ENCODE data around the gene SSU72.
A peak's percentile ranks its signal among the peaks of the same experiment; 100 is the strongest.
"Not testable (repeated sequence)": the region's sequence is repeated elsewhere in the genome, so short reads cannot be mapped to it uniquely, and the experiment has no call there.

The SSU72 gene

GRCh38 chr1:1507305-1507704 lies 67.4 kb downstream of the SSU72 start:
- DNase-seq (ENCODE audit: low read depth, low spot score) = no peak
- in situ Hi-C loops (cut with HindIII; ENCODE audit: low sequenced_read_pairs) = no loop called here
- H3K4me3 ChIP-seq (ENCODE audit: low read depth, low read length) = no peak overlapping the region
- TF ChIP-seq CTCF (IDR thresholded peaks at IDR 0.05; ENCODE audit: low read depth, low read length) = no peak

- in situ Hi-C loops (cut with HindIII; ENCODE audit: low sequenced_read_pairs); DNase-seq (ENCODE audit: low read depth, low spot score); H3K4me3 ChIP-seq (ENCODE audit: low read depth, low read length): not testable (repeated sequence)
These were observed 68.9 kb downstream of the SSU72 start for GRCh38 chr1:1505801-1506200.

GRCh38 chr1:1505366-1505798 lies 69.3 kb downstream of the SSU72 start:
- H3K4me3 ChIP-seq (ENCODE audit: low read depth, low read length); in situ Hi-C loops (cut with HindIII; ENCODE audit: low sequenced_read_pairs); DNase-seq (ENCODE audit: low read depth, low spot score): not testable (repeated sequence)

- in situ Hi-C loops (cut with HindIII; ENCODE audit: low sequenced_read_pairs); H3K4me3 ChIP-seq (ENCODE audit: low read depth, low read length): not testable (repeated sequence)
- TF ChIP-seq CTCF (IDR thresholded peaks at IDR 0.05; ENCODE audit: low read depth, low read length) = peak; percentile 60
- DNase-seq (ENCODE audit: low read depth, low spot score) = peak; percentile 40
These were observed 69.8 kb downstream of the SSU72 start for GRCh38 chr1:1504777-1505365.

GRCh38 chr1:1495461-1495975 lies 79.1 kb downstream of the SSU72 start:
- H3K4me3 ChIP-seq (ENCODE audit: low read depth, low read length); DNase-seq (ENCODE audit: low read depth, low spot score); in situ Hi-C loops (cut with HindIII; ENCODE audit: low sequenced_read_pairs): not testable (repeated sequence)

- DNase-seq (ENCODE audit: low read depth, low spot score); in situ Hi-C loops (cut with HindIII; ENCODE audit: low sequenced_read_pairs); H3K4me3 ChIP-seq (ENCODE audit: low read depth, low read length): not testable (repeated sequence)
These were observed 80.4 kb downstream of the SSU72 start for GRCh38 chr1:1494311-1494710.

All from astrocyte of the spinal cord (primary cell).